OCI-LY7 (cell line): ENCODE measurements around the gene PABPC1L.

ENCODE experiments used
- CTCF ChIP-seq: fragments of 200-600 bp; sonication (generic); conservative IDR thresholded peaks from 2 replicates; pipeline ENCODE4 v1.5.1; 2014; ENCODE audit warnings: mild to moderate bottlenecking, antibody characterized with exemption, low read length, moderate library complexity, mixed read lengths
- EZH2phosphoT487 ChIP-seq: fragments of 200-600 bp; sonication (generic); IDR thresholded peaks from 2 replicates; pipeline ENCODE4 v1.6.1; 2018; ENCODE audit warnings: low read depth, borderline replicate concordance, mild to moderate bottlenecking, mixed run types, antibody characterized with exemption, low read length, moderate library complexity, mixed read lengths

- TF ChIP-seq CTCF (no peak), EZH2phosphoT487 (no peak)
Measured at GRCh38 chr20:44862286-44862685, 47.6 kb upstream of the PABPC1L start.
